Left colon (tissue), 2 donors: ENCODE results near the gene TPSG1. TPM values are rescaled to one million over a fixed set of nuclear protein-coding genes. Genes with fewer than 3 reads are reported as not detected.
"Not testable (repeated sequence)": the region's sequence is repeated elsewhere in the genome, so short reads cannot be mapped to it uniquely, and the experiment has no call there.

Experiments used
- ATAC-seq: fragments of 200-7000 bp; cut with Tn5 transposase; one replicate; pipeline ENCODE4 v1.9.1; 2020; ENCODE audit warnings: mild to moderate bottlenecking, moderate library complexity
- DNase-seq, 2 donors: peaks; one replicate each; pipeline ENCODE4 v3.0.0-alpha.2; 2020
- intact Hi-C, 2 donors: fragments of 100-400 bp; cut with DNase I in 1 of 2; cut with micrococcal nuclease in 1 of 2; formaldehyde crosslinking; loops; one replicate each; pipeline versions ENCODE4 v1.11.2 to v1.14.0; 2022; cut with DNase I, micrococcal nuclease
- total RNA-seq, 2 donors: library from RNA; stranded (reverse); fragmentation: NEBNext Ultra II Directional; extraction: Animal tissue kit (Norgen Biotek cat#: 25700); gene quantifications; one replicate each; pipeline ENCODE4 v1.2.1, GENCODE V29; 2021
- donor health status: DM: no; HTN: no; CAD: no.
- donor health status: DM: yes; HTN: yes; CAD: no.

TPSG1 gene
- total RNA-seq, 2 donors from 2014 or later, result 60.7 to 124 TPM

- intact Hi-C loops, result no loop called here
- no peak for ATAC-seq
- DNase-seq, result no peak
Measured at GRCh38 chr16:1206786-1207185, 18.3 kb downstream of the TPSG1 start.

- intact Hi-C loops, result no loop called here
- DNase-seq (no peak), ATAC-seq (no peak)
Measured at GRCh38 chr16:1206326-1206725, 18.7 kb downstream of the TPSG1 start.

- intact Hi-C loops, result no loop called here
- ATAC-seq, result no peak
- no peak for DNase-seq
Measured at GRCh38 chr16:1204933-1205332, 20.1 kb downstream of the TPSG1 start.

GRCh38 chr16:1202274-1202673, 22.8 kb downstream of the TPSG1 start:
- ATAC-seq (no peak), DNase-seq (no peak)
- intact Hi-C loops, result no loop called here

GRCh38 chr16:1201444-1201843, 23.6 kb downstream of the TPSG1 start:
- no peak for ATAC-seq
- no peak for DNase-seq
- intact Hi-C loops, result no loop called here

- DNase-seq, result no peak
- ATAC-seq, result no peak
- intact Hi-C loops, result no loop called here
Measured at GRCh38 chr16:1200014-1200627, 24.9 kb downstream of the TPSG1 start.

- DNase-seq, result no peak
- intact Hi-C loops, result loop anchor here in 1 of 2 donors (10.0 kb wide), 1 partner anchor 85 kb away; no protein-coding TSS in a partner anchor
- ATAC-seq, result no peak
Measured at GRCh38 chr16:1199347-1200013, 25.6 kb downstream of the TPSG1 start.

- ATAC-seq, DNase-seq: not testable (repeated sequence)
- intact Hi-C loops, result loop anchor here in 1 of 2 donors (10.0 kb wide), 1 partner anchor 84 kb away; no protein-coding TSS in a partner anchor
Measured at GRCh38 chr16:1198671-1199346, 26.3 kb downstream of the TPSG1 start.

GRCh38 chr16:1198194-1198593, 26.9 kb downstream of the TPSG1 start:
- DNase-seq (no peak), ATAC-seq (no peak)
- intact Hi-C loops, result loop anchor here in 1 of 2 donors (10.0 kb wide), 1 partner anchor 83 kb away; no protein-coding TSS in a partner anchor

GRCh38 chr16:1197237-1197866, 27.7 kb downstream of the TPSG1 start:
- intact Hi-C loops, result loop anchor here in 1 of 2 donors (10.0 kb wide), 1 partner anchor 83 kb away; no protein-coding TSS in a partner anchor
- ATAC-seq, result no peak
- no peak for DNase-seq

- DNase-seq (no peak), ATAC-seq (peak; percentile 7)
- intact Hi-C loops, result loop anchor here in 1 of 2 donors (10.0 kb wide), 1 partner anchor 82 kb away; no protein-coding TSS in a partner anchor
Measured at GRCh38 chr16:1196494-1196893, 28.6 kb downstream of the TPSG1 start.

GRCh38 chr16:1195393-1195666, 29.7 kb downstream of the TPSG1 start:
- intact Hi-C loops, result loop anchor here in 1 of 2 donors (10.0 kb wide), 1 partner anchor 81 kb away; no protein-coding TSS in a partner anchor
- no peak for DNase-seq
- no peak for ATAC-seq

GRCh38 chr16:1194665-1195392, 30.2 kb downstream of the TPSG1 start:
- intact Hi-C loops, result loop anchor here in 1 of 2 donors (10.0 kb wide), 1 partner anchor 80 kb away; no protein-coding TSS in a partner anchor
- no peak for DNase-seq
- peak; percentile 25 for ATAC-seq

- ATAC-seq, result no peak
- intact Hi-C loops, result loop anchor here in 1 of 2 donors (10.0 kb wide), 1 partner anchor 79 kb away; no protein-coding TSS in a partner anchor
Measured at GRCh38 chr16:1193825-1194581, 31.1 kb downstream of the TPSG1 start.

GRCh38 chr16:1193143-1193824, 31.8 kb downstream of the TPSG1 start:
- ATAC-seq (peak; percentile 12), DNase-seq (peak in 1 of 2 donors; percentile 46)

More at GRCh38 chr16:1193825-1194581, 31.1 kb downstream of the TPSG1 start:
- no peak for DNase-seq

GRCh38 chr16:1192384-1193073, 32.5 kb downstream of the TPSG1 start:
- DNase-seq (no peak), ATAC-seq (no peak)
- intact Hi-C loops, result loop anchor here in 1 of 2 donors (10.0 kb wide), 1 partner anchor 78 kb away; no protein-coding TSS in a partner anchor

More at GRCh38 chr16:1193143-1193824, 31.8 kb downstream of the TPSG1 start:
- intact Hi-C loops, result loop anchor here in 1 of 2 donors (10.0 kb wide), 1 partner anchor 78 kb away; no protein-coding TSS in a partner anchor
